Measurements from ENCODE around the gene GABRB1. TPM values are rescaled to one million over a fixed set of nuclear protein-coding genes. Genes with fewer than 3 reads are reported as not detected.

The GABRB1 gene
- total and polyA plus RNA-seq, 2 of the 8 experiments (the other 6 are each of a cell fraction or from before 2014, with no cell fraction given), result 0.22 to 0.38 TPM

DNA sequence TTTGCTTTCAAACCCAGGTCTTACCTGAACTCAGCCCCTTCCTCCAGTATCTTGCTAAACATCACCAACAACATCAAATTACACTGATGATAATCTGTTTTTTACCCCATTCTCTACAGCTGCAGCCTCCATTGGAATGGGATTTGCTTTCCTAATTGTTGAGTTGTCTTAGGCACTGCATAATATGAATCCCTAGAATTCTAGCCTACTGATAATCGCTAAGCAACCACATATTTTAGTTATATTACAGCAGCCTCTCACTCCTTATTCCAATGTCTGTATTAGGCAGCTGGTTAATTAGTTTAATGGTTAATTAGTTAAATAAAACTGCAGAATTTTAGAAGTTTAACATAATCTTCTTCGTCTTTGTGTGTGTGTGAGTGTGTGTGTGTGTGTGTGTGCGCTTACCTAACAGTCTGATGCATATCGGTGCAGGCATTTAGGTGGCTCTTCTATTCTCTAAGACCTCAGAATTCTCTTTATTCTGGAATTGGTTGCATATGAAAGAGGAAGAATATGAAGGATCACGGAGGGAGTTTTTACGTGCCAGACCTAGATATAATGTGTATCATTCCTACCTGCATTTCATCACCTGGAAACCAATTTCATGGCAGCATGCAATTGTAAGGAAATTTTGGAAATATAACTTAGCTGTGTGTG, 437.5 kb downstream of the GABRB1 start (continued):
- TF ChIP-seq PHF8 (conservative IDR thresholded peaks at IDR 0.05; ENCODE audit: low read depth, low read length) (no peak), EZH2 (IDR thresholded peaks at IDR 0.05; ENCODE audit: low read depth, low read length, severe bottlenecking) (no peak), TBP (IDR thresholded peaks at IDR 0.05; ENCODE audit: low read depth, low read length) (no peak), POLR2A (IDR thresholded peaks at IDR 0.05; ENCODE audit: control extremely low read depth in 1 of 2, low read depth in 2 of 2, low read length in 2 of 2) (no peak), SIRT6 (IDR thresholded peaks at IDR 0.05; ENCODE audit: low read length) (no peak)

Data from H1 (cell line).